HepG2 (cell line): ENCODE results near the gene CCNQ. TPM values are rescaled to one million over a fixed set of nuclear protein-coding genes. Genes with fewer than 3 reads are reported as not detected.

Experiments used
- ARID5B ChIP-seq: IDR thresholded peaks from 2 replicates; pipeline ENCODE4 v1.4.0; 2020; ENCODE audit warnings: mild to moderate bottlenecking, missing genetic modification reagents
- BHLHE40 ChIP-seq: IDR thresholded peaks from 2 replicates; pipeline ENCODE4 v1.6.1; 2011; ENCODE audit warnings: low read length, improper control_type of control experiment
- GFI1 ChIP-seq: sonication (generic); formaldehyde crosslinking; IDR thresholded peaks from 2 replicates; pipeline ENCODE4 v1.5.0; 2020; ENCODE audit warnings: missing genetic modification reagents, mild to moderate bottlenecking, borderline replicate concordance
- HNF1A ChIP-seq, 2 experiments: sonication (generic) in 1 of 2; formaldehyde crosslinking in 1 of 2; IDR thresholded peaks; 2 replicates each; pipeline versions ENCODE4 v1.4.0 to v1.6.1; 2016 to 2020; ENCODE audit warnings: borderline replicate concordance in 1 of 2, low read depth in 1 of 2, mild to moderate bottlenecking in 1 of 2, missing genetic modification reagents in 1 of 2
- JARID2 ChIP-seq: sonication (generic); formaldehyde crosslinking; IDR thresholded peaks from 2 replicates; pipeline ENCODE4 v1.8.1; 2023; ENCODE audit warnings: missing genetic modification reagents, inconsistent platforms; ENCODE audit not compliant: insufficient replicate concordance
- KDM6A ChIP-seq: IDR thresholded peaks from 2 replicates; pipeline ENCODE4 v1.6.1; 2016; ENCODE audit warnings: low read depth
- MAZ ChIP-seq, 2 experiments: sonication (generic) in 1 of 2; formaldehyde crosslinking in 1 of 2; IDR thresholded peaks; 2 replicates each; pipeline versions ENCODE4 v1.5.0 to v1.6.1; 2012 to 2020; ENCODE audit warnings: low read depth in 2 of 2, mild to moderate bottlenecking in 2 of 2, borderline replicate concordance in 1 of 2, improper control_type of control experiment in 1 of 2, low read length in 1 of 2, missing genetic modification reagents in 1 of 2, moderate library complexity in 1 of 2
- POLR2AphosphoS5 ChIP-seq: IDR thresholded peaks from 2 replicates; pipeline ENCODE4 v1.6.1; 2012; ENCODE audit warnings: low read depth, low read length
- RBFOX2 ChIP-seq: fragments of 200-400 bp; formaldehyde crosslinking; IDR thresholded peaks from 2 replicates; pipeline ENCODE4 v1.6.1; 2017; ENCODE audit warnings: low read depth, mild to moderate bottlenecking, low read length
- RCOR2 ChIP-seq: IDR thresholded peaks from 2 replicates; pipeline ENCODE4 v1.6.1; 2016; ENCODE audit warnings: missing biosample characterization, missing genetic modification reagents
- REXO4 ChIP-seq: sonication (generic); formaldehyde crosslinking; IDR thresholded peaks from 2 replicates; pipeline ENCODE4 v1.8.0; 2022; ENCODE audit warnings: missing genetic modification reagents, mild to moderate bottlenecking, borderline replicate concordance
- SATB2 ChIP-seq: sonication (generic); formaldehyde crosslinking; IDR thresholded peaks from 2 replicates; pipeline ENCODE4 v1.5.0; 2020; ENCODE audit warnings: missing genetic modification reagents
- SETDB1 ChIP-seq: sonication (generic); formaldehyde crosslinking; IDR thresholded peaks from 2 replicates; pipeline ENCODE4 v1.5.1; 2020; ENCODE audit warnings: missing genetic modification reagents, mild to moderate bottlenecking, borderline replicate concordance
- TCF7L2 ChIP-seq: IDR thresholded peaks from 2 replicates; pipeline ENCODE4 v1.6.1; 2011; ENCODE audit warnings: mild to moderate bottlenecking, low read depth, low read length, moderate library complexity
- ZBTB1 ChIP-seq: sonication (generic); formaldehyde crosslinking; IDR thresholded peaks from 2 replicates; pipeline ENCODE4 v1.4.0; 2020; ENCODE audit warnings: missing genetic modification reagents, borderline replicate concordance
- ZNF18 ChIP-seq: sonication (generic); formaldehyde crosslinking; IDR thresholded peaks from 2 replicates; pipeline ENCODE4 v1.8.0; 2022; ENCODE audit warnings: mild to moderate bottlenecking, missing genetic modification reagents; ENCODE audit not compliant: insufficient replicate concordance
- ZNF230 ChIP-seq: sonication (generic); formaldehyde crosslinking; IDR thresholded peaks from 2 replicates; pipeline ENCODE4 v1.4.0; 2020; ENCODE audit warnings: mild to moderate bottlenecking, missing genetic modification reagents
- ZNF44 ChIP-seq: sonication (generic); formaldehyde crosslinking; IDR thresholded peaks from 2 replicates; pipeline ENCODE4 v1.5.1; 2020; ENCODE audit warnings: mild to moderate bottlenecking, missing genetic modification reagents
- ZNF572 ChIP-seq: sonication (generic); formaldehyde crosslinking; IDR thresholded peaks from 2 replicates; pipeline ENCODE4 v1.5.1; 2020; ENCODE audit warnings: mild to moderate bottlenecking, missing genetic modification reagents
- ZNF782 ChIP-seq: sonication (generic); formaldehyde crosslinking; IDR thresholded peaks from 2 replicates; pipeline ENCODE4 v1.4.0; 2020; ENCODE audit warnings: missing genetic modification reagents, mild to moderate bottlenecking, borderline replicate concordance
- polyA plus RNA-seq, 8 experiments: library from polyadenylated mRNA; depleted of rRNA in 3 of 8; stranded (reverse) in 7 of 8; unstranded in 1 of 8; fragments of >200 nt; fragmentation: Illumina TruSeq in 4 of 8; extraction: Trizol in 4 of 8; gene quantifications; 2 replicates each; pipeline versions ENCODE4 v1.2.1 to v1.2.3, GENCODE V29; 2011 to 2016; ENCODE audit warnings: low read depth in 4 of 8, missing spikeins in 1 of 8, mixed read lengths in 1 of 8; ENCODE audit not compliant: insufficient read depth in 1 of 8
- total RNA-seq, 5 experiments: library from RNA; depleted of rRNA; stranded (reverse); fragments of >200 nt; fragmentation: Illumina TruSeq; extraction: Trizol; gene quantifications; 2 replicates each; pipeline ENCODE4 v1.2.3, GENCODE V29; 2016; ENCODE audit warnings: low read depth in 1 of 5

CCNQ gene
- total and polyA plus RNA-seq, 2 of the 13 experiments (the other 11 are each of a cell fraction or from before 2014, with no cell fraction given): 15.0 to 25.5 TPM

GRCh38 chrX:153627675-153628111 is 28.8 kb upstream of the CCNQ start (continued):
- no peak for TF ChIP-seq HNF1A (IDR thresholded peaks at IDR 0.05; ENCODE audit: low read depth)
- peak; percentile 54; the same call in 1 of the 2 replicates for TF ChIP-seq HNF1A (CRISPR knock-in tag; IDR thresholded peaks at IDR 0.05; ENCODE audit: borderline replicate concordance)
- no peak for TF ChIP-seq RCOR2 (CRISPR knock-in tag)
- no peak for TF ChIP-seq ZBTB1 (CRISPR knock-in tag)
- TF ChIP-seq ARID5B: peak; percentile 65
- TF ChIP-seq SATB2: no peak
- no peak for TF ChIP-seq REXO4 (CRISPR knock-in tag)
- no peak for TF ChIP-seq ZNF782 (CRISPR knock-in tag)
- 0 out of 2 replicates have a peak, but pooled peaks have one; percentile 26 for TF ChIP-seq MAZ (IDR thresholded peaks at IDR 0.05; ENCODE audit: borderline replicate concordance, low read depth, low read length)
- TF ChIP-seq MAZ (CRISPR knock-in tag; IDR thresholded peaks at IDR 0.05; ENCODE audit: low read depth): 0 out of 2 replicates have a peak, but pooled peaks have one; percentile 23
- peak; percentile 64 for TF ChIP-seq POLR2AphosphoS5
- TF ChIP-seq RBFOX2: peak; percentile 78
- TF ChIP-seq KDM6A (CRISPR knock-in tag): no peak; the same call in 1 of the 2 replicates
- no peak for TF ChIP-seq ZNF572 (CRISPR knock-in tag)
- no peak for TF ChIP-seq ZNF18
- no peak for TF ChIP-seq JARID2 (CRISPR knock-in tag)
- no peak for TF ChIP-seq SETDB1 (CRISPR knock-in tag)
- TF ChIP-seq ZNF44 (CRISPR knock-in tag): 0 out of 2 replicates have a peak, but pooled peaks have one; percentile 53
- peak; percentile 72; the same call in 1 of the 2 replicates for TF ChIP-seq GFI1 (CRISPR knock-in tag)
- TF ChIP-seq ZNF230 (CRISPR knock-in tag): no peak
- no peak for TF ChIP-seq BHLHE40
- TF ChIP-seq TCF7L2: no peak
